ENCODE results near the gene KCNQ4.

KCNQ4 gene

DNA sequence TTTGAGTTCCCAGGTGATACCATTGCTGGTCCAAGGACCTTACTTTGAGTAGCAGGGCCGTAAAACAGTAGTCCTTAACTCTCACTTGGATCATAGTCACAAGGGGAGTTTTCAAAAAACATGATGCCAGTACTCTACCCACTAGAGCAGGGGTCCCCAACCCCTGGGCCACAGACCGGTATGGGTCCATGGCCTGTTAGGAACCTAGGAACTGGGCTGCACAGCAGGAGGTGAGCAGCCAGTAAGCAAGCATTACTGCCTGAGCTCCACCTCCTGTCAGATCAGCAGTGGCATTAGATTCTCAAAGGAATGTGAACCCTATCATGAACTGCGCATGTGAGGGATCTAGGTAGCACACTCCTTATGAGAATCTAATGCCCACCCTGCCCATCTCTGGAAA is 39.7 kb upstream of the KCNQ4 start:
- H3K4me1 ChIP-seq (ENCODE audit: control insufficient read depth, insufficient read depth, low read length), result peaks cover 8% of the 10 kb centered on the region
- no peaks in the 10 kb centered on the region for H3K9me3 ChIP-seq (ENCODE audit: control insufficient read depth in 2 of 2, low read length in 2 of 2)
- peaks cover 21 to 27% of the 10 kb centered on the region in 2 donors for H3K36me3 ChIP-seq (ENCODE audit: control insufficient read depth in 2 of 2, insufficient read depth in 2 of 2, low read length in 2 of 2)
- H3K4me3 ChIP-seq (ENCODE audit: low read length in 2 of 2), result no peak overlapping the region
- no peak overlapping the region for H3K27ac ChIP-seq (ENCODE audit: low read length)
- no peaks in the 10 kb centered on the region for H3K27me3 ChIP-seq (ENCODE audit: control insufficient read depth in 1 of 2, insufficient read depth in 2 of 2, low read length in 2 of 2)
- H3K9ac ChIP-seq (ENCODE audit: low read length in 2 of 2), result no peak overlapping the region

DNA sequence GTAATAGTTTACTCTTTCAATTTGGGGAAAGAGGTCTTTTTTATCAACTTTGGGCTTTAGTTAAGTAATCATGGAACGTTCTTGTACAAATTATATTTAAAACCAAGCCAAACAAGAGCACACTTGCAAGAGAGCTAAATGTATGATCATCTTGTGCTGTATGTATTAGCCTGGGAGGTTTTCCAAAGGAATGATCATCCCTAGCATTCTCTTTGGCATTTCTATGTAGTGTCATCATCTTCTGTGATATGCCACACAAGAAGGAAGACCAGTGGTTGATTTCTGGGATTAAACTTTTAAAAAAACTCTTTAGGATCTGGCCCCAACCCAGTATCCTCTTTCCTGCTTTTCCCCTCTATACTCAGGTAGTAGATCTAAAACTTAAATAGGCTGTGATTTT is 38.4 kb upstream of the KCNQ4 start:
- peaks cover 26 to 30% of the 10 kb centered on the region in 2 donors for H3K36me3 ChIP-seq (ENCODE audit: control insufficient read depth in 2 of 2, insufficient read depth in 2 of 2, low read length in 2 of 2)
- no peak overlapping the region for H3K4me3 ChIP-seq (ENCODE audit: low read length in 2 of 2)
- no peaks in the 10 kb centered on the region for H3K27me3 ChIP-seq (ENCODE audit: control insufficient read depth in 1 of 2, insufficient read depth in 2 of 2, low read length in 2 of 2)
- peaks cover 6% of the 10 kb centered on the region for H3K4me1 ChIP-seq (ENCODE audit: control insufficient read depth, insufficient read depth, low read length)
- no peak overlapping the region for H3K9ac ChIP-seq (ENCODE audit: low read length in 2 of 2)
- H3K9me3 ChIP-seq (ENCODE audit: control insufficient read depth in 2 of 2, low read length in 2 of 2), result no peaks in the 10 kb centered on the region
- no peak overlapping the region for H3K27ac ChIP-seq (ENCODE audit: low read length)

DNA sequence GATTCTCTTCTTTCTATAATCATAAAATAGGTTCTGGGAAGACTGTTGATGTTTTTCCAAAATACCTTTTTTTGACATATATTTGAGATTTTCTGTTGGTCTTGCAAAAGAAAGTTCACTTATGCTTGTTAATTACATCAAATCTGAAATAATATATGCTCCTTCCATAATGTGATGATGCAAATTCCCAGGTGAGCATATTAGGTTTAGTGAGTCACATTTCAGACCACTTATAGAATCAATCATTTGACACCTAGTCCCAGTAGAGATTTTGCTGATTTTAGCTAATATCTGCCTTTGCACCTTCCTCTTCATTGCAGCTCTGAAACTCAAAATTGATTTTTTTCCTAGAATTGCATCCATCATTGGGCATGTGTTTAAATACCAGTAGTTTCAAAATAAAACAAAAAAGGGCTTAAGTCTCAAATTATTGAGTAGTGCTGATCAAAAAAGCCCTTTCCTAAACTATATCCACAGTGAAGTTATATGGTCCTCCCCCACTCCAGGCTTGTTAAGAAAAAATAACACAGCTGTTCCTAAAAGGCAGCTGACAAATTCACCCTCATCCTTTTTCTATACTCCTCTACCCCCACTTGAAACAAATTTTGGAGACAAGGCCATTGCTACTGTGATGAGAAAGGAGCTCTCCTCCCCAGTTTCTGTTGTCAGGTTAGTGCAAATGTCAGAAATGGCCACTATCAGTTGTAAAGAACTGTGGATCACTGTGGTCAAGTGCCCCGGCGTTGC is 37.1 kb upstream of the KCNQ4 start:
- no peak overlapping the region for H3K27ac ChIP-seq (ENCODE audit: low read length)
- peaks cover 6% of the 10 kb centered on the region for H3K4me1 ChIP-seq (ENCODE audit: control insufficient read depth, insufficient read depth, low read length)
- H3K27me3 ChIP-seq (ENCODE audit: control insufficient read depth in 1 of 2, insufficient read depth in 2 of 2, low read length in 2 of 2), result no peaks in the 10 kb centered on the region
- H3K36me3 ChIP-seq (ENCODE audit: control insufficient read depth in 2 of 2, insufficient read depth in 2 of 2, low read length in 2 of 2), result peaks cover 27 to 30% of the 10 kb centered on the region in 2 donors
- H3K4me3 ChIP-seq (ENCODE audit: low read length in 2 of 2), result no peak overlapping the region
- H3K9ac ChIP-seq (ENCODE audit: low read length in 2 of 2), result no peak overlapping the region
- H3K9me3 ChIP-seq (ENCODE audit: control insufficient read depth in 2 of 2, low read length in 2 of 2), result no peaks in the 10 kb centered on the region

DNA sequence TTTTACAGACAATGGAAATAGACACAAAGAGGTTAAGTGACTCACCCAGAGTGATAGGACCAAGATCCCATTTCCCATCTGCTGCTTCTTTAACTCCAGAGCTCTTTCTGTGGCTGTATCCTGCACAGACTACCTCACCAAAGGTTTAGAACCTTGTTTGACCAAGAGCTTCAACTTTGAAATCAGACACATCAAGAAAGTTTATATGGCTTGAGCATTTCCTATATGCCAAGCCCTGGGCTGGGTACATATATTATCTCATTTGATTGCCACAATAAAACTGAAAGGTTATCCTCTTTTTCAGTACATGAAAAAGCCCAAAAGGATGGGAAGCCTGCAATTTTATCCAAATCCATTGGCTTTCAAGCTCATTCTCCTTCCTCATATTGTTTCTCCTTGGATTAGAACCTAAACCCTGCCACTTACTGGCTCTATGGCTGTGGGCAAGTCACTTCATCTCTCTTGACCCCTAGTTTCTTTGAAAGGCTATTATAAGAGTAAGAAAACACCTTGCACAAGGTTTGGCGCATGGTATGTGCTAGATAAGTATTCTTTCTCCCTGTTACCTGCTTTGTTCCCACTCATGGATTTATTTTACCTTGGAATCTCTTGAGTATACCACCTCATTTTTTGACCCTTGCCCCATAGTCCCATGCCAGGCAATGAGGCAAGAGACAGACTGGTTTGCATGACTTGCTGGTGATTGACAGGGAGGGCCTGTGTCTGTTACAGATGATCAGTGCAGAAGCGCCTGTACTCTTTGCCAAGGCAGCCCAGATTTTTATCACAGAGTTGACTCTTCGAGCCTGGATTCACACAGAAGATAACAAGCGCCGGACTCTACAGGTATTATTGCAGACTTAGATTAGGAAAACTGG is 34.5 kb upstream of the KCNQ4 start:
- H3K4me3 ChIP-seq (ENCODE audit: low read length in 2 of 2), result no peak overlapping the region
- H3K4me1 ChIP-seq (ENCODE audit: control insufficient read depth, insufficient read depth, low read length), result peaks cover 9% of the 10 kb centered on the region
- H3K9ac ChIP-seq (ENCODE audit: low read length in 2 of 2), result no peak overlapping the region
- H3K27ac ChIP-seq (ENCODE audit: low read length), result no peak overlapping the region
- no peaks in the 10 kb centered on the region for H3K27me3 ChIP-seq (ENCODE audit: control insufficient read depth in 1 of 2, insufficient read depth in 2 of 2, low read length in 2 of 2)
- no peaks in the 10 kb centered on the region for H3K9me3 ChIP-seq (ENCODE audit: control insufficient read depth in 2 of 2, low read length in 2 of 2)
- H3K36me3 ChIP-seq (ENCODE audit: control insufficient read depth in 2 of 2, insufficient read depth in 2 of 2, low read length in 2 of 2), result peaks cover 30 to 37% of the 10 kb centered on the region in 2 donors

DNA sequence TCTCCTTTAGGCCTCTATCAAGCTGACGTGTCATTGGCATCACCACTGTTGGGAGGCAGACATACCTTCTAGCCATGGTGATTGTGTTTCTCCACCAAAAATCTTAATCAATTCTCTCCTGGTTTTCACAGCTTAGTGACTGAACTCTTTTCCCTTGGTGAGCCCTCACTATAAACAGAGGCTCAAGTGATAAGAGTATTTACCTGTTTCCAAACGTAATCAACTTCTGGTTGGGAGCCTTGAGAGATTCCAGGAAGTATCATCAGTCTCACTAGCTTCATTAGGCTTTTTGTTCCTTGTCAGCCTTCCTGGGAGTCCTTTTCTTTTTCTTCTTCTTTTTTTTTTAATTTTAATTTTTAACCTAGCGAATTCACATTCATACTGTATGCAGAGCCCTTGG is 33.8 kb upstream of the KCNQ4 start:
- Histone ChIP-seq H3K4me3 (ENCODE audit: low read length in 2 of 2) (no peak overlapping the region), H3K4me1 (ENCODE audit: control insufficient read depth, insufficient read depth, low read length) (peaks cover 13% of the 10 kb centered on the region), H3K27ac (ENCODE audit: low read length) (no peak overlapping the region), H3K27me3 (ENCODE audit: control insufficient read depth in 1 of 2, insufficient read depth in 2 of 2, low read length in 2 of 2) (no peaks in the 10 kb centered on the region), H3K9me3 (ENCODE audit: control insufficient read depth in 2 of 2, low read length in 2 of 2) (no peaks in the 10 kb centered on the region), H3K36me3 (ENCODE audit: control insufficient read depth in 2 of 2, insufficient read depth in 2 of 2, low read length in 2 of 2) (peaks cover 36 to 41% of the 10 kb centered on the region in 2 donors), H3K9ac (ENCODE audit: low read length in 2 of 2) (no peak overlapping the region)

DNA sequence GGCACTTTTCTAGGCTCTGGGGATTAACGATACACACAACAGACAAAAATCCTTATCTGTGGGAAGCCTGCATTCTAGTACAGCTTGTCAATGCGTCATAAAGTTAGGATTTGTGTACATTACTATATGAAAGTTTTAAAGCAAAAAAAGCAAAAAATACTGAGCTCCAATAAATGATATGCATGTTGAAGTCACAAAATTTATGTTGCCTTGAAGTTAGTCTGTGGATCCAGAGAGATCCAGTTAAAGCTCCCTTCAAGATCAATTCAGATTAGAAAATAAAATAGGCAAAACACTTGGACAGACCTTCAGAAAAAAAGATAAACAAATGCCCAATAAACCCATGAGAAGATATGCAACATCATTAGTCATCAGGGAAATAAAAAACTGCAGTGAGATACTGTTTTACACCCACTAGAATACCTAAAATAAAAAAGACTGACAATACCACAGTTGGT is 33.1 kb upstream of the KCNQ4 start:
- H3K4me3 ChIP-seq (ENCODE audit: low read length in 2 of 2), result no peak overlapping the region
- peaks cover 42 to 46% of the 10 kb centered on the region in 2 donors for H3K36me3 ChIP-seq (ENCODE audit: control insufficient read depth in 2 of 2, insufficient read depth in 2 of 2, low read length in 2 of 2)

DNA sequence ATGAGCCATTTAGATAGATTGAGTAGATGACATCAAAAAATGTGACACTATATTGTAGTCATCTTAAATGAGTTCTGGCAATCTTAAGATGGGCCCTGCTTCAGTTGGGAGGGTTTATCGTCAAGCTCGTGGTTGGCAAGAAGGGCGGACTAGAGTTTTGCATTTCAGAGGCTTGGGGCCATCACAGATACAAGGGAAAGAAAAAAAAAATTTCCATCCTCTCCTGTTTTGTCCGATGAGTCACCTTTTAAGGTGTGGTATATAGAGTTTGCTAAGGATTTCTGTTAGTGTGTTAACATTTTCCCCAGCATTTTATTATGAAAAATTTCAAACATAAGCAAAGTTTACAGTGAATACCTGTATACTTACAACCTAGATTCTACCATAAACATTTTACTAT is 31.8 kb upstream of the KCNQ4 start:
- Histone ChIP-seq H3K4me1 (ENCODE audit: control insufficient read depth, insufficient read depth, low read length) (peaks cover 7% of the 10 kb centered on the region), H3K27ac (ENCODE audit: low read length) (no peak overlapping the region), H3K36me3 (ENCODE audit: control insufficient read depth in 2 of 2, insufficient read depth in 2 of 2, low read length in 2 of 2) (peaks cover 53 to 55% of the 10 kb centered on the region in 2 donors)

More for the DNA sequence above, 33.1 kb upstream of the KCNQ4 start:
- Histone ChIP-seq H3K9me3 (ENCODE audit: control insufficient read depth in 2 of 2, low read length in 2 of 2) (no peaks in the 10 kb centered on the region), H3K27ac (ENCODE audit: low read length) (no peak overlapping the region), H3K27me3 (ENCODE audit: control insufficient read depth in 1 of 2, insufficient read depth in 2 of 2, low read length in 2 of 2) (no peaks in the 10 kb centered on the region), H3K9ac (ENCODE audit: low read length in 2 of 2) (no peak overlapping the region), H3K4me1 (ENCODE audit: control insufficient read depth, insufficient read depth, low read length) (peaks cover 10% of the 10 kb centered on the region)

DNA sequence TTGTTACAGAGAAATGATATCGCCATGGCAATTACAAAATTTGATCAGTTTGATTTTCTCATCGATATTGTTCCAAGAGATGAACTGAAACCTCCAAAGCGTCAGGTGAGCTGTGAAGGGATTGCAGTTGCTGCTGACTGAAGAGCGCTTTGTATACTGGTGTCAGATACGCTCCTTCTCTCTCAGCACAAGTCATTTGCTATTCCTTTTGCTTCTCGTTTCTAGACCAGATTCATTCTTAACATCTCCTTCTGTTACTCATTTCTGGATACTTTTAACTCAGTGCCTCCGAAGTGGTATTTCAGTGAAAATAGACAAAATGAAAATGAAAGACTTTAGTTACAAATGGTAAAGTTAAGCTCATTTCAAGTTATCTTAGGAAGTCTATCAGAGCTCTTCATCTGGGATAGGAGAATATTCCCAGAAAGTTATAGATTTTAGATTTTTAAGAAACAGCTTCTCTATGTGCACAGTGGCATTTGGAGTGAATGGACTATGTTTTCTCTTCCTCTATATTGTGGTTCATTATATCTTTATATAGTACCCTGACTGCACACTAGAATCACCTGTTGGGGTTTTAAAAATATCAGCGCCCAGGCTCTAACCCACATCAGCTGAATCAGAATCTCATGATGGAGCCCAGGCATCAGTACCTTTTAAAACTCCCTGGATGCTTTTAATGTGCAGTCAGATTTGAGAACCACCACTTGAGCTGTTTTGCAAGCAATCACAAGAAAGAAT is 30.3 kb upstream of the KCNQ4 start:
- peaks cover 19% of the 10 kb centered on the region for H3K4me1 ChIP-seq (ENCODE audit: control insufficient read depth, insufficient read depth, low read length)
- H3K36me3 ChIP-seq (ENCODE audit: control insufficient read depth in 2 of 2, insufficient read depth in 2 of 2, low read length in 2 of 2), result peaks cover 61 to 66% of the 10 kb centered on the region in 2 donors
- H3K27ac ChIP-seq (ENCODE audit: low read length), result no peak overlapping the region

More for the DNA sequence above, 31.8 kb upstream of the KCNQ4 start:
- H3K9me3 ChIP-seq (ENCODE audit: control insufficient read depth in 2 of 2, low read length in 2 of 2), result no peaks in the 10 kb centered on the region
- H3K9ac ChIP-seq (ENCODE audit: low read length in 2 of 2), result no peak overlapping the region
- H3K27me3 ChIP-seq (ENCODE audit: control insufficient read depth in 1 of 2, insufficient read depth in 2 of 2, low read length in 2 of 2), result no peaks in the 10 kb centered on the region
- H3K4me3 ChIP-seq (ENCODE audit: low read length in 2 of 2), result no peak overlapping the region

DNA sequence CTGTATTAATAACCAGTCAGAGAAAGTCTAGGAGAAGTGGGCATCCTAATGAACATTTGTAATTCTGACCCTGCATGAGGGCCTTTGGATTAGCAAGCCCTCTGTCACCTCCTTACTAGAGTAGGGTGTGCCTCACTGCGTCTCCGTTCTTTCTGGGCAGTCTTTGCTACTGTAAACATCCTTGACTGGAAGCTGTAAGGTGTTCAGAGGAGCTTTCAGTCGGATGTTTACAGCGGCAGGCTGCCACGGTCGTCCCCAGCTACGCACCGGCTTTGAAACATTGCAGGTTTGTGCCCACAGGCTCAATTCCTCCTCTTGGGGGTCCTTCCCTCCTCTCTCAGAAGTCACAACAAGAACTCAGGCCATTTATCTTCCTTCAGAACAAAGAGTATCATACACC is 29.4 kb upstream of the KCNQ4 start:
- no peak overlapping the region for H3K27ac ChIP-seq (ENCODE audit: low read length)
- no peaks in the 10 kb centered on the region for H3K27me3 ChIP-seq (ENCODE audit: control insufficient read depth in 1 of 2, insufficient read depth in 2 of 2, low read length in 2 of 2)
- peaks cover 55 to 64% of the 10 kb centered on the region in 2 donors for H3K36me3 ChIP-seq (ENCODE audit: control insufficient read depth in 2 of 2, insufficient read depth in 2 of 2, low read length in 2 of 2)
- H3K9ac ChIP-seq (ENCODE audit: low read length in 2 of 2), result no peak overlapping the region
- no peaks in the 10 kb centered on the region for H3K9me3 ChIP-seq (ENCODE audit: control insufficient read depth in 2 of 2, low read length in 2 of 2)
- no peak overlapping the region for H3K4me3 ChIP-seq (ENCODE audit: low read length in 2 of 2)
- H3K4me1 ChIP-seq (ENCODE audit: control insufficient read depth, insufficient read depth, low read length), result peaks cover 20% of the 10 kb centered on the region

More for the DNA sequence above, 30.3 kb upstream of the KCNQ4 start:
- no peak overlapping the region for H3K9ac ChIP-seq (ENCODE audit: low read length in 2 of 2)
- no peaks in the 10 kb centered on the region for H3K9me3 ChIP-seq (ENCODE audit: control insufficient read depth in 2 of 2, low read length in 2 of 2)
- H3K4me3 ChIP-seq (ENCODE audit: low read length in 2 of 2), result no peak overlapping the region
- no peaks in the 10 kb centered on the region for H3K27me3 ChIP-seq (ENCODE audit: control insufficient read depth in 1 of 2, insufficient read depth in 2 of 2, low read length in 2 of 2)

DNA sequence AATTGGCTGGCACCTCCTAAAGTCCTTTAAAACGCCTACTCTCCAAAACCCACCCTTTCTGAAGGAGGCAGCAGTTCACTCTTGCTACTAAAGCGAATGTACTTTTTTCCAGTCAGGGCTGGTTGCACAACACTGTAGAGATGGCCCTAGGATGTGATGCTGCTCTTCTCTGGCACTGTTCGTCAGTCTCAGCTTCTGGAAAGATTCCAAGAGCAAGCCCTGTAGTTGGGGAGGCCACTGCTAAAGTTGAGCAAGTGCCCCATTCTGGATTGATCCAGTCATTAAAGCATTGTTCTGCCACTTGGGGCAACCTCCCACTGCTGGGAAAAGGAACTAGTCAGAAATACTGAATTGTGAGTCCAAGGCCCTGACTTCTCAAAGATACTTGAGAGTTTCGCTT is 28.5 kb upstream of the KCNQ4 start:
- H3K27ac ChIP-seq (ENCODE audit: low read length), result no peak overlapping the region
- peaks cover 54 to 63% of the 10 kb centered on the region in 2 donors for H3K36me3 ChIP-seq (ENCODE audit: control insufficient read depth in 2 of 2, insufficient read depth in 2 of 2, low read length in 2 of 2)
- no peak overlapping the region for H3K4me3 ChIP-seq (ENCODE audit: low read length in 2 of 2)
- H3K4me1 ChIP-seq (ENCODE audit: control insufficient read depth, insufficient read depth, low read length), result peaks cover 20% of the 10 kb centered on the region
- no peaks in the 10 kb centered on the region for H3K9me3 ChIP-seq (ENCODE audit: control insufficient read depth in 2 of 2, low read length in 2 of 2)
- H3K27me3 ChIP-seq (ENCODE audit: control insufficient read depth in 1 of 2, insufficient read depth in 2 of 2, low read length in 2 of 2), result no peaks in the 10 kb centered on the region
- no peak overlapping the region for H3K9ac ChIP-seq (ENCODE audit: low read length in 2 of 2)
